ENCODE data around the gene ACOX1. TPM values are rescaled to one million over a fixed set of nuclear protein-coding genes. Genes with fewer than 3 reads are reported as not detected.
A peak's percentile ranks its signal among the peaks of the same experiment; 100 is the strongest.

Gene ACOX1
- total RNA-seq, 1 donor from 2014 or later, result 22.3 TPM

GRCh38 chr17:75933808-75934207 lies 45.2 kb downstream of the ACOX1 start:
- no peak for DNase-seq (ENCODE audit: low read depth, low spot score)
- no peaks in the 10 kb centered on the region for H3K27me3 Mint-ChIP-seq (ENCODE audit: low read depth)
- no peak for TF ChIP-seq CTCF (conservative IDR thresholded peaks at IDR 0.05)
- H3K27ac Mint-ChIP-seq (ENCODE audit: unreplicated experiment), result no peak overlapping the region
- H3K4me3 Mint-ChIP-seq, result no peak overlapping the region
- no peaks in the 10 kb centered on the region for H3K4me1 Mint-ChIP-seq
- H3K9me3 Mint-ChIP-seq, result no peaks in the 10 kb centered on the region
- H3K36me3 Mint-ChIP-seq (ENCODE audit: low read depth), result peaks cover 3% of the 10 kb centered on the region

- peaks cover 3% of the 10 kb centered on the region for H3K36me3 Mint-ChIP-seq (ENCODE audit: low read depth)
- no peaks in the 10 kb centered on the region for H3K27me3 Mint-ChIP-seq (ENCODE audit: low read depth)
- no peak overlapping the region for H3K27ac Mint-ChIP-seq (ENCODE audit: unreplicated experiment)
- H3K4me1 Mint-ChIP-seq, result no peaks in the 10 kb centered on the region
- DNase-seq (ENCODE audit: low read depth, low spot score), result no peak
- H3K9me3 Mint-ChIP-seq, result no peaks in the 10 kb centered on the region
- no peak overlapping the region for H3K4me3 Mint-ChIP-seq
- TF ChIP-seq CTCF (conservative IDR thresholded peaks at IDR 0.05), result no peak
Measured at GRCh38 chr17:75932852-75933251, 46.1 kb downstream of the ACOX1 start.

GRCh38 chr17:75931062-75931461 lies 47.9 kb downstream of the ACOX1 start:
- H3K4me3 Mint-ChIP-seq, result no peak overlapping the region
- H3K36me3 Mint-ChIP-seq (ENCODE audit: low read depth), result peaks cover 3% of the 10 kb centered on the region
- no peak for TF ChIP-seq CTCF (conservative IDR thresholded peaks at IDR 0.05)
- no peaks in the 10 kb centered on the region for H3K9me3 Mint-ChIP-seq
- H3K4me1 Mint-ChIP-seq, result no peaks in the 10 kb centered on the region
- DNase-seq (ENCODE audit: low read depth, low spot score), result no peak
- H3K27me3 Mint-ChIP-seq (ENCODE audit: low read depth), result no peaks in the 10 kb centered on the region
- no peak overlapping the region for H3K27ac Mint-ChIP-seq (ENCODE audit: unreplicated experiment)

GRCh38 chr17:75927286-75927922 lies 51.6 kb downstream of the ACOX1 start:
- no peak overlapping the region for H3K27ac Mint-ChIP-seq (ENCODE audit: unreplicated experiment)
- H3K4me3 Mint-ChIP-seq, result no peak overlapping the region
- no peaks in the 10 kb centered on the region for H3K36me3 Mint-ChIP-seq (ENCODE audit: low read depth)
- DNase-seq (ENCODE audit: low read depth, low spot score), result peak; percentile 25
- TF ChIP-seq CTCF (conservative IDR thresholded peaks at IDR 0.05), result peak; percentile 49
- H3K4me1 Mint-ChIP-seq, result no peaks in the 10 kb centered on the region
- no peaks in the 10 kb centered on the region for H3K27me3 Mint-ChIP-seq (ENCODE audit: low read depth)
- H3K9me3 Mint-ChIP-seq, result no peaks in the 10 kb centered on the region

GRCh38 chr17:75926456-75926855 lies 52.5 kb downstream of the ACOX1 start:
- no peak for TF ChIP-seq CTCF (conservative IDR thresholded peaks at IDR 0.05)
- no peaks in the 10 kb centered on the region for H3K4me1 Mint-ChIP-seq
- no peaks in the 10 kb centered on the region for H3K36me3 Mint-ChIP-seq (ENCODE audit: low read depth)
- DNase-seq (ENCODE audit: low read depth, low spot score), result no peak
- no peaks in the 10 kb centered on the region for H3K9me3 Mint-ChIP-seq
- H3K4me3 Mint-ChIP-seq, result no peak overlapping the region
- H3K27ac Mint-ChIP-seq (ENCODE audit: unreplicated experiment), result no peak overlapping the region
- no peaks in the 10 kb centered on the region for H3K27me3 Mint-ChIP-seq (ENCODE audit: low read depth)
